ENCODE data around the gene ATXN7L3.

- TF ChIP-seq EZH2 (IDR thresholded peaks at IDR 0.05; ENCODE audit: borderline replicate concordance, low read depth, low read length, severe bottlenecking) = no peak
- TF ChIP-seq CTCF (IDR thresholded peaks at IDR 0.05; ENCODE audit: borderline replicate concordance, extremely low read depth, low read length, poor library complexity, severe bottlenecking) = no peak
Observed at GRCh38 chr17:44176257-44176656, 23.4 kb downstream of the ATXN7L3 start.

All from DND-41 (cell line).